ENCODE results near the gene NFKB2.

NFKB2 gene

GRCh38 chr10:102421757-102422512, 26.4 kb downstream of the NFKB2 start:
- in situ Hi-C loops (cut with MboI; ENCODE audit: low sequenced_read_pairs): no loop called here

GRCh38 chr10:102422545-102423129, 27.1 kb downstream of the NFKB2 start:
- in situ Hi-C loops (cut with MboI; ENCODE audit: low sequenced_read_pairs): no loop called here

GRCh38 chr10:102423372-102423968, 28.0 kb downstream of the NFKB2 start:
- in situ Hi-C loops (cut with MboI; ENCODE audit: low sequenced_read_pairs): no loop called here

- in situ Hi-C loops (cut with MboI; ENCODE audit: low sequenced_read_pairs): no loop called here
These were observed 28.6 kb downstream of the NFKB2 start for GRCh38 chr10:102424145-102424544.

DNA sequence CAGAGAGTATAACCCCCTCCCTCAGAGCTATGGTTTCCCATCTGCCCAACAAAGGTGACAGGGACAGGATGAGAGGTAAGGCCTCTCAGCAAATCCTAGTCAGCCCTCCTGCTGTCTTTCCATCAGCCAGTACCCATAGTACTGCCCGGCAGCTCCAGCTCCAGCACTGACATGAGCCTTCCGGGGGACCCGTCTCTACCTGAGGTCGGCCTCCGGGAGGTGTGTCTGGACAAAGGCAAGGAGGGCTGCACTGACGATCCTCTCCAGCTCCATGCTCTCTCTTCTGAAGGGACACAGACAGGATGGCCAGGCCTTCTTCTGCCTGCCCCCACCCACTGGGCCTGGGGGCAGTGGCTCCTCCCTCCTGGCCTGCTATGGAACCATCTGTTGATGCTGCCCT, 29.4 kb downstream of the NFKB2 start:
- in situ Hi-C loops (cut with MboI; ENCODE audit: low sequenced_read_pairs): no loop called here

DNA sequence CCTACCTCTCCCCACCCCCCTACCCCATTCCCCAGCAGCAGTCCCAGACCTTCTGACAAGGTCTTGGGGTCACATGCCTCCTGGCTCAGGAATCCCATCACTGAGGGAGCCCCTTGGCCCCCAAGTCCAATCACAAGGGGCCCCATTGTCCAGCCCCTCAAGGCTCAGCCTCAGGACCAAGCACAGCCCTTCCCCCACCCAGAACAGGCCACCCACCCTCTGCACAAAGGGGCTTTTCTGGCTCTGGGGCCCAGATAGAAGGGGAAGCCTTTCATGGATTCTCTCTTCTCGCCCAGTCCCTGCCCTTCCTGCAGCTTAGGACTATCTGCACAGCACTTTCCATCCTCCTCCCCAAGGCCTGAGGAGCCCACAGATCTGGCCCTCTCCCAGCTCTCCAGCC, 29.9 kb downstream of the NFKB2 start:
- in situ Hi-C loops (cut with MboI; ENCODE audit: low sequenced_read_pairs): no loop called here

- in situ Hi-C loops (cut with MboI; ENCODE audit: low sequenced_read_pairs): no loop called here
These were observed 31.3 kb downstream of the NFKB2 start for GRCh38 chr10:102426803-102427287.

GRCh38 chr10:102429468-102429867, 34.0 kb downstream of the NFKB2 start:
- in situ Hi-C loops (cut with MboI; ENCODE audit: low sequenced_read_pairs): no loop called here

DNA sequence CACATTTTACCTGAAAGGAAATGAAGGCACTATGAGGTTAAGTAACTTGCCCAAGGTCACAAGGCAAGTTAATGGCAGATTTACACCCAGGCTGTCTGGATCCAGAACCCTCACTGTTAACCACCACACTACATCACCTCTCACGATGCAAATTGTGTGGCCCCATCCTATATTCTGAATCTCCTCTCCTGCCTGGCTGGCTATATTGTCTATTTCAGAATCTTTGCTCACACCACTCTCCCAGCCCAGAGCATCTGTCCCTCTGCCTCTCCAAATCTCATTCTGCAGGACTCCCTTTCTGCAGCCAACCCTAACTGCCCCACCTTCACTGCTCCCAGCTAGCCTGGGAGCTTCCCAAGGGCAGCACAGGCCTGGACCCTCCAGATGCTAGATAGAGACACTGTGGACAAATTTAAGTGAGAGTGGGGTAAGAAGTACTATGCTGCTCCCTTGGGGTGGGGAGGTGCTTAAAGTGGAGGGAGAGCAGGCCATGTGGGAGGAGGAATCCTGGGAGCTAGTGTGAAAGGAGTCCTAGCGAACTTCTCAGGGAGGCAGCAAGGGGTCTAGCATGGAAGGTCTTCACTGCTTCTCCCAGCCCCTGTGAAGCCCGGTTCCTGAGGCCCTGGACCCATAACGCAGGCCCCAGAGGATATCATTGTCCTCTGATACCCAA, 36.1 kb downstream of the NFKB2 start:
- in situ Hi-C loops (cut with MboI; ENCODE audit: low sequenced_read_pairs): no loop called here

DNA sequence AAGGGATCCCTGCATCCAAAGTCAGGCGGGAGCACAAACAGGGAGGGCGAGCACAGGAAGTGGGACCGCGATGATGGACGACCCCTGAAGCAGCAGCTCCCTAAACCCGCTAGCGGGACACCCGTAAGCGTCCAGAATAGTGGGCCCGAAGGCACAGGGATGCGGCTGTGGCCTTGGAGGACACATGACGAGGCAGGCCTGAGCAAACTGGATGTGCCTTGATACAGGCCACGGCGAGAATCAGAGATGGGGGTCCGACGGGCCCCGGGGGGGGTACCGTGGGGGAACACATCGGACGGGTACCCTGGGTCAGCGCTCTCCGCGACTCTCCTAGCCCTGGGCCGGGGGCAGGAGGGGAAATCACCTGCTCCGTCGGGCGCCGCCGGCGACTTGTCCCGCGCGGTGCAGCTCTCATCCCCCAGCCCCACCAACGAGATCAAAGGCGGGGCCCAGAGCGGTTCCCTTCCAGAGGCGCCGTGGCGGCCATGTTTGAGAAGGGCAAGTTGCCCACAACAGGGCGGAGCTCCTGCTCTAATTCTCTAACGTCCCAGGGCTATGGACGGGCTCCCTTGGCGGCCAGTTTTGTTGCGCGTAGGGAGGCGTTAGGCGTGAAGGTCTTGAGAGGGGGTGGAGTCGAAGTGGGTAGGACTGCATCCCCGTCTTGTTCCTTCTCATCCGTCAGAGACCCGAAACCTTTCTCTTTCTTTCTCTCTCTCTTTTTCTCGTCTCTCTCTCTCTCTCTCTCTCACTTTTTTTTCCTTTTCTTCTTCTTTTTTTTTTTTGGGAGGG, 36.9 kb downstream of the NFKB2 start, which contains the start of gene CUEDC2:
CUEDC2 (minus strand) TSS at position 413 of the 789 bp plus-strand sequence. CDS start 7,386 bp downstream, outside the sequence.
- in situ Hi-C loops (cut with MboI; ENCODE audit: low sequenced_read_pairs): no loop called here

GRCh38 chr10:102433619-102434046, 38.1 kb downstream of the NFKB2 start:
- in situ Hi-C loops (cut with MboI; ENCODE audit: low sequenced_read_pairs): no loop called here

DNA sequence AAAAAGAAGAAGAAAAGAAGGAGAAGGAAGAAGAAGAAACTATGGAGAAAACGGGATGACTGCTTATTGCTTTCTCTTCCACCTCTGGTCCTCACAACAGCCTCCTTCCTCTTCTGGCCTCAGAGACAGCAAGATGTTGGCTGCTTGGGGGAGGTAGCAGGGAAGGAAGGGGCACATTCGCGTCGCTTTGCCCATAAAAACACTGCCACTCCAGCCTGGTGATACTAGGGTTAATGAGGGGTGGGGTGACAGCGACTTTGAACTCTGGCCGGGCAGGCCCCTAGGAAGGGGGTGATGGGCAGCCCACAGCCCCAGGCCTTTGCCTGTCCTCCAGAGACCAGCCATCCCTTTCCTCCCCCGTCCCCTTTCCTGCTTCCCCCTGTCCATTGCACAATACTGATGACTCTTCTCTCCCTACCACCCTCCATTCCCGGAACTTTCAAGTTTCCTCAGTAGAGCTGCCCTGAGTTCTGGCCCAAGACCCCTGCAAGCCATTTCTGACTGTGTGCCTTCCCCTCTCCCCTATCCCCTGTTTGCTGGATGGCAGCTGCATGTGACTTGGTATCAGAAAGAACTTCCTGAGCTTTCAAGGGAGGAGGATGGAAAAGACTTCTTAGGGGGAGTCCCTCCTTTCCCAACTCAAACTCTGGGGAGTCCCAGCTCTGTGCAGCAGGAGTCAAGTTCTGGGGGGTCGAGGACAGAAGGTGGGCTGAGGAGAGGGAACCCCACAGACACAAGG, 39.1 kb downstream of the NFKB2 start:
- in situ Hi-C loops (cut with MboI; ENCODE audit: low sequenced_read_pairs): no loop called here

GRCh38 chr10:102435133-102435497, 39.6 kb downstream of the NFKB2 start:
- in situ Hi-C loops (cut with MboI; ENCODE audit: low sequenced_read_pairs): no loop called here

DNA sequence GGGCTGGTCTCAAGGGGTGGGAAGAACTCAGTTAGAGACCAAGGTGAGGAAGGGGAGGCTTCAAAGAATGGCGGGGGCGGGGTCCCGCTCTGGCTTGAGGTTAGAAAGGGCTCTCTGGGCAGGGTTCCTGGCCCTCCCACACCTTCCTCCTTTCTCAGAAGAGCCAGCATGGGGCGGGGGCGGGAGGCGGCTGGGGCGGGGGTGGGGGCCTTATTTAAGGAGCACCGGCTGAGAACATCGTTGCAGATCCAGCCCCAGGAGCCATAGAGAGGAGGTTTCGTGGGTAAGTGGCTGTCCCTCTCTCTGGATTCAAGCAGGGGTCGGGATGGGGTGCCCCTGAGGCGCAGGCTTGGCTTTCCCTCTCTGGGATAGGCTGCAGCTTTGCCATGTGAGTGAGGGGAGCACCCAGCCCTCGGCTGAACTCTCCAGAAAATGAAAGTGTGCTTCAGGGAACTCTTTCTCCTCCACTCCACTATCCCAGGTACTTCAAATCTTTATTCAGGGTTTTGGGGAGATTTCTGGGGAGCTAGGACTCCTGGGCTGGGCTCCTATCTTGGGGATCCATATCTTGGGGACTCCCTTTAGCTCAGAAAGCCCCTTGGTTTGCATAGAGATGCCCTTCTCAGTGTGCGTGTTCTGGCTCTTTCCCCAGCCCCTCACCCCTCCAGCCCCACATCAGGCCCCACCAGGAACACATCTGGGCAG, 40.2 kb downstream of the NFKB2 start:
- in situ Hi-C loops (cut with MboI; ENCODE audit: low sequenced_read_pairs): no loop called here

DNA sequence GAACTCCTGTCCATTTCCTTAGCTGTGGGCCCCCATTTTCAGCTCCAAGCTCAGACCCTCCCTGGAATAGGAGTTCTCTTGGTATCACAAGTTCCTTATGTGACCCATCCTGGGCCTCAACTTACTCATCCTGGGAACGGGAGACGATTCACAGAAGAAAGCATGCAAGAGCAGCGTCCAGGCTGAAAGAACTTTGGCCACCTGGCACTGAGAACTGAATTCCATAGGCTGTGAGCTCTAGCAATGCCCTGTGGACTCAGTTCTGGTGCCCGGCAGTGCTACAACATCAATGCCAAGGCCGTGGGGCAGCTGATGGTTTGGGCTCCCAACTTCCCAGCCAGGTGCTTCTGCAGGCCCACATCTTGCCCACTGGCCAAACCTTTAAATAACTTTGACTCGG, 40.8 kb downstream of the NFKB2 start:
- in situ Hi-C loops (cut with MboI; ENCODE audit: low sequenced_read_pairs): no loop called here

DNA sequence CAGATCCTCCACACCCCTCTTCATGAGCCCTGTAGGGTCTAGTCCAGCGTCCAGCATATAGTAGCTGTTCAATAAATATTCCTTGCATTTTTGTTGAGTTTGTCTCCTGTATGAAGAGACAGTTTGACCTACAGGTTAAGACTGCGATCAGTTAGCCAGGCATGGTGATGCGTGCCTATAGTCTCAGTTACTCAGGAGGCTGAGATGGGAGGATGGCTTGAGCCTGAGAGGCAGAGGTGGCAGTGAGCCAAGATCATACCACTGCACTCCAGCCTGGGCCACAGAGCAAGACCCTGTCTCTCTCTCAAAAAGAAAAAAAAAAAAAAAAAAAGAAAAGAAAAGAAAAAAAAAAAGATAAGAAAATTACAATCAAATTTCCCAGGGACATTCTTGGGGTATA, 42.0 kb downstream of the NFKB2 start:
- in situ Hi-C loops (cut with MboI; ENCODE audit: low sequenced_read_pairs): no loop called here

- in situ Hi-C loops (cut with MboI; ENCODE audit: low sequenced_read_pairs): no loop called here
These were observed 42.9 kb downstream of the NFKB2 start for GRCh38 chr10:102438374-102438773.

- in situ Hi-C loops (cut with MboI; ENCODE audit: low sequenced_read_pairs): no loop called here
These were observed 49.3 kb downstream of the NFKB2 start for GRCh38 chr10:102444851-102445250.

DNA sequence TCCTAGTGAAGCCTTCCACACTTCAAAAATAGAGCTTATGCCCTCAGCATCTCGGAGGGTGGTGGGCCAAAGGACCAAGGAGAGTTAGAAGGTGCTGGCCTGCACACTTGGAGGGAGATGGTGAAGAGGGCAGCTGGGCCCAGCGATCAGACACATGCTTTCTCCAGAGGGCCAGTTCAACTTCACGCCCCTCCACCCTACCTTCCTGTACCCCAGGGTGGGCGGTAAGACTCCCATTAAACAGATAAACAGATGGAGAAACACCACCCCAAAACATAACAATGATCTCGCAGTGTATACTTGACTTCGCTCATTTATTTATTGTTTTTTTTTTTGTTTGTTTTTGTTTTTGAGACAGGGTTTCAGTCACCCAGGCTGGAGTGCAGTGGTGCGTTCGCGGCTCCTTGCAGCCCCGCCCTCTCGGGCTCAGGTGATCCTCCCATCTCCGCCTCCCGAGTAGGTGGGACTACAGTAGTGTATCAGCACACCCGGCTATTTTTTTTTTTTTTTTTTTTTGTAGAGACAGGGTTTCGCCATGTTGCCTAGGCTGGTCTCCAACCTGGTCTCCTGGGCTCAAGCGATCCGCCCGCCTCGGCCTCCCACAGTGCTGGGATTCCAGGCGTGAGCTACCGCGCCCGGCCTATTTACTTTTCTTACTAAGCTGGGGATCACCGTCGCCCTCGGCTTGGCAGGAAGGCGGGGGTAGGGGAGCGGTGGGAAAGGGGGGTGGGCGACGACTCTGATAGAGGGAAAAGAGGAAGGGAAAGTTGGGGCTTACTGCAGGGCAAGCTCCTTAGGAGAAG, 54.0 kb downstream of the NFKB2 start:
- in situ Hi-C loops (cut with MboI; ENCODE audit: low sequenced_read_pairs): no loop called here

Data from HL-60/S4 treated with retinoic acid at 250 ng/mL for 4 days and 3 days (cell line).